Activated T-helper 9 cell treated with anti-CD3 and anti-CD28 coated beads, Interleukin-2, amount 50 U/mL, for 16 hours (primary cell): ENCODE results near the gene FGFRL1.
A peak's percentile ranks its signal among the peaks of the same experiment; 100 is the strongest.
"Not testable (repeated sequence)": the region's sequence is repeated elsewhere in the genome, so short reads cannot be mapped to it uniquely, and the experiment has no call there.

Experiments
- DNase-seq: peaks from one replicate; pipeline ENCODE4 v3.0.0-alpha.2; 2020; ENCODE audit warnings: low read depth

Gene FGFRL1

GRCh38 chr4:1053080-1053661 lies 41.7 kb downstream of the FGFRL1 start:
- DNase-seq = no peak

- DNase-seq = not testable (repeated sequence)
Observed at GRCh38 chr4:1053891-1054290, 42.5 kb downstream of the FGFRL1 start.

GRCh38 chr4:1054696-1055242 lies 43.3 kb downstream of the FGFRL1 start:
- not testable (repeated sequence) for DNase-seq

GRCh38 chr4:1055243-1055701 lies 43.8 kb downstream of the FGFRL1 start:
- not testable (repeated sequence) for DNase-seq

GRCh38 chr4:1055721-1056590 lies 44.5 kb downstream of the FGFRL1 start:
- peak; percentile 60 for DNase-seq

- DNase-seq = no peak
Observed at GRCh38 chr4:1056671-1057402, 45.4 kb downstream of the FGFRL1 start.

GRCh38 chr4:1057403-1057745 lies 45.9 kb downstream of the FGFRL1 start:
- DNase-seq = no peak

- DNase-seq = no peak
Observed at GRCh38 chr4:1058198-1058996, 47.0 kb downstream of the FGFRL1 start.

GRCh38 chr4:1058997-1059665 lies 47.7 kb downstream of the FGFRL1 start:
- DNase-seq = no peak

- DNase-seq = no peak
Observed at GRCh38 chr4:1060121-1060520, 48.7 kb downstream of the FGFRL1 start.

- DNase-seq = no peak
Observed at GRCh38 chr4:1060621-1061020, 49.2 kb downstream of the FGFRL1 start.

GRCh38 chr4:1061056-1061700 lies 49.8 kb downstream of the FGFRL1 start:
- DNase-seq = no peak

GRCh38 chr4:1061760-1062159 lies 50.3 kb downstream of the FGFRL1 start:
- DNase-seq = no peak

GRCh38 chr4:1062419-1062818 lies 51.0 kb downstream of the FGFRL1 start:
- DNase-seq = no peak

- DNase-seq = no peak
Observed at GRCh38 chr4:1065732-1066131, 54.3 kb downstream of the FGFRL1 start.

GRCh38 chr4:1069394-1069793 lies 58.0 kb downstream of the FGFRL1 start:
- DNase-seq = no peak

GRCh38 chr4:1072830-1073446 lies 61.5 kb downstream of the FGFRL1 start:
- peak; percentile 6 for DNase-seq

- no peak for DNase-seq
Observed at GRCh38 chr4:1074077-1074476, 62.7 kb downstream of the FGFRL1 start.

- no peak for DNase-seq
Observed at GRCh38 chr4:1075225-1075624, 63.8 kb downstream of the FGFRL1 start.
